HuH-7.5 (cell line): ENCODE results near the gene STARD7.
"Not testable (repeated sequence)": the region's sequence is repeated elsewhere in the genome, so short reads cannot be mapped to it uniquely, and the experiment has no call there.

ENCODE experiments used
- DNase-seq: peaks from one replicate; pipeline ENCODE4 v3.0.0; 2011; ENCODE audit warnings: low spot score

Gene STARD7

GRCh38 chr2:96233880-96234316 is 25.3 kb upstream of the STARD7 start:
- no peak for DNase-seq

DNA sequence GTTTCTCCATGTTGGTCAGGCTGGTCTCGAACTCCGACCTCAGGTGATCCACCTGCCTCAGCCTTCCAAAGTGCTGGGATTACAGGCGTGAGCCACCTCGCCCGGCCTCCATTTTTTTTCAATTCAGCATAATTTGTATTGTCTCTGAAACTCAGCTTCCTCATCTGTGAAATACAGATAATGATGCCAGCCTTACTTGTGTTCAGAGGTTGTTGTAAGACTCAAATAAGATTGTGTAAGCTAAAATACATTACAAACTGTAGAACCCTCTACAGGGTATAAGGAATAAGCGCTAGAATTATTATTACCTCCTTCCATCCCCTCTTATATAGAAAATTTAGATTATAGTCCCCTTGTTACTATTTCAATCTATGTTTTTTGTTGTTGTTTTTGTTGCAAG is 24.8 kb upstream of the STARD7 start:
- no peak for DNase-seq

DNA sequence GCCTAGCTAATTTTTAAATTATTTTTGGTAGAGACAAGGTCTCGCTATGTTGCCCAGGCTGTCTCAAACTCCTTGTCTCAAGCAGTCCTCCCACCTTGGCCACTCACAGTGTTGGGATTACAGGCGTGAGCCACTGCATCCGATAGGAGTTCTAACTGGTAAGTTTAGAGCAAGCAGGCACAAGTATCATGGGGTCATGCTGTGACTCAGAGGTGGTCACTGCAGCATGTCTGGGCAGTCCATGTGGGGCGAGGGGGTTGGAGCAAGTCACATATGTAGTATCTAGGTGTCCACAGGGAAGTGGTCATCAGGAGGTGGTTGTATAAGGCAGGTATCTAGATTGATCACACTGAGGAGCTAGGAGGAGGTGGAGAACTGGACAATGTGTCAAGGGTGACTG is 22.7 kb upstream of the STARD7 start:
- no peak for DNase-seq

DNA sequence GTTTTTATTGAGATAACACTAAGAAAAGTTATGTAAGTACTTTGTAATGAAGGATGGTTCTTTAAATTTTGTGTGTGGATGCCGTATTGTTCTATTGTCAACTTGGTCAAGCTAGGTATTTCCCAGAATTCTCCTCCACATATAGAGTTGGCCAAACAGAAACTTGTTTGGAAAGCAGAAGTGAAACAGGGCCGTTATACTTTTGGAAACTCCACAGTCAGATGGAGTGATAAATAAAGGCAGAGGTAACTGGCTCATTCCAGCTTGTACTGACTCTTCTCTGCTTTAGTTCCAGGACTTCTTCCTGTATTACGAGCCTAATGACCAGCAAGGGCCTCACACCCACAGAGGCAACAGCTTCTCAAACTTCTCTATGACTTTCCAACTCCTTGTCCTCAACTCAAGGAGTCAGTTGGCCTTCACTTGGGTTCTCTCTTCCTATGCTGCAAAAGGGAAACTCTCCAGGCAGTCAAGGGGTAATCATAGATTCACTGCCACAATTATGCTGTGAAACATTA is 16.4 kb upstream of the STARD7 start:
- DNase-seq: no peak

DNA sequence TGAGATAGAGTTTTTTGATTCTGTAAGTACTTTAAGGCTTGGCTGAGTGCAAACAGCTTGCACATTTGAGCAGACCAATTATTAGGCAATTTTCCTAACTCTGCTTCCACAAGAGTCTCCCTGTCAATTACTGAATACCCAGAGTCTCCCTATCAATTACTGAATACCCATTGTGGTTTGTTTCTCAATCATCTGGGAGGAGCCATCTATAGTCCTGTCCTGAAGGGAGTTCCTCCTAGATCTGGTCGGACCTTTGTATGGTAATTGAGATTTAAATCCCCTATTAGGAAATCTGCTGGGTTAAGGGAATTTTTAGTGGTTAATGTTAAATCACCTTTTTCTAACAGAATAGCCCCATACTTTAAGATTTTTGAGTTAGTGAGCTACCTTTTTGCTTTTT is 12.5 kb upstream of the STARD7 start:
- not testable (repeated sequence) for DNase-seq

DNA sequence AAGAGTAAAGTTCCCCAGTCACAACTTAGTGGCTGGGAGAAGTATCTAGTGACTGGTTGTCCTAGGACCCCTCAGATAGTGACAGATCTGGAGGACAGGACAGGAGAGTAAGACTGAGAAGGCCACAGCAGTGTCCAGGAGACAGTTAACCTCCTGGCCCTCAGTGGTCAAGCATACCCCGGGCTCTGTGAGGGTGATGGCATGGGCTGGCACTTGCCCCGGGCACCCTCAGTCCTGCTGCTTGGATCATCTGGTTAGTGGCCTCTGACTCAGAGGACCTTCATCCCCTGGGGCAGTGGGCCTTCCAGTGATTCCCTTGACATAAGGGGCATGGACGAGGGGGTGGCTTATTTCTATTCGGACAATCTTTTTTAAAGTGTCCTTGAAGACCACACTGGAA is 11.3 kb upstream of the STARD7 start:
- not testable (repeated sequence) for DNase-seq

DNA sequence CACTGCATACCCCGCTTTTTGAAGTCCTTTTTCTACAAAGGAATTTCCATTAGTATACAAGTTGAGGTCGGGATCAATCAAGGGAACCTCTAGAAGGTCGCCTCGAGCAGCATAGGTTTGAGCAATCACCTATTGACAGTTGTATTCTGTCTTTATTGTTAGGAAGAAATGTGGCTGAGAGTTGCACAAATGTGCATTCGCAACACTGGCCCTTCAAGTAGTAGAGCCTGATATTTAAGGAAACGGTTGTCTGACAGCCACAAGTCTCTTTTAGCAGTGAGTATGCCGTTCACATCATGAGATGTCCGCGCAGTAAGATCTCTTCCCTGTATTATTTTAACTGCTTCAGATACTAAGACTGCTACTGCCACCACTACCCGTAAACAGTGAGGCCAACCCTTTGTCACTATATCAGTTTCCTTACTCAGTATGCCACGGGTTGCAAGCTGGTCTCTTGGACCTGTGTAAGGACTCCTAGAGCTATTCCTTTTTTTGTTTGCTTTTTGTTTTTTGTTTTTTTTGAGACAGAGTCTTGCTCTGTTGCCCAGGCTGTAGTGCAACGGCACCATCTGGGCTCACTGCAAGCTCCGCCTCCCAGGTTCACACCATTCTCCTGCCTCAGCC is 10.0 kb upstream of the STARD7 start:
- DNase-seq: no peak

DNA sequence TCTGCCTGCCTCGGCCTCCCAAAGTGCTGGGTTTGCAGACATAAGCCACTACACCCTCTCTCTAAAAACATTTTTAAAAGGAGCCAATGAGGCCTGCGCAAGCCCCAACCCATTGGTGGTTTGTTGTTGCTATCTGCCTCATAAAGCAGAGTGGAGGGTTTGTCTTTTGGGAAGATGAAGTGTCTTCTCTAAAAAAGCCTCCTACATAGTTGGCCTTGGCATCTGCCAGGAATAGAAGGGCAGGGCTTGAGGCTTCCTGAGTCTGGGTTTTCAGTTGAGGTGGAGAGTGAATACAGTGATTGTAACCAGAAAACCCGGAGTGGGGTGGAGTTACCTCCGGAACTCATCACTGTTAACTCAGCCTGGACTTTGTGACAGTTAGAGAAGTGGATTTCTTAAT is 5.9 kb upstream of the STARD7 start:
- no peak for DNase-seq

- no peak for DNase-seq
These were observed 4.8 kb upstream of the STARD7 start for GRCh38 chr2:96213379-96213778.

- no peak for DNase-seq
These were observed 3.7 kb upstream of the STARD7 start for GRCh38 chr2:96212339-96212738.

GRCh38 chr2:96209729-96210085 is 1.1 kb upstream of the STARD7 start:
- no peak for DNase-seq

DNA sequence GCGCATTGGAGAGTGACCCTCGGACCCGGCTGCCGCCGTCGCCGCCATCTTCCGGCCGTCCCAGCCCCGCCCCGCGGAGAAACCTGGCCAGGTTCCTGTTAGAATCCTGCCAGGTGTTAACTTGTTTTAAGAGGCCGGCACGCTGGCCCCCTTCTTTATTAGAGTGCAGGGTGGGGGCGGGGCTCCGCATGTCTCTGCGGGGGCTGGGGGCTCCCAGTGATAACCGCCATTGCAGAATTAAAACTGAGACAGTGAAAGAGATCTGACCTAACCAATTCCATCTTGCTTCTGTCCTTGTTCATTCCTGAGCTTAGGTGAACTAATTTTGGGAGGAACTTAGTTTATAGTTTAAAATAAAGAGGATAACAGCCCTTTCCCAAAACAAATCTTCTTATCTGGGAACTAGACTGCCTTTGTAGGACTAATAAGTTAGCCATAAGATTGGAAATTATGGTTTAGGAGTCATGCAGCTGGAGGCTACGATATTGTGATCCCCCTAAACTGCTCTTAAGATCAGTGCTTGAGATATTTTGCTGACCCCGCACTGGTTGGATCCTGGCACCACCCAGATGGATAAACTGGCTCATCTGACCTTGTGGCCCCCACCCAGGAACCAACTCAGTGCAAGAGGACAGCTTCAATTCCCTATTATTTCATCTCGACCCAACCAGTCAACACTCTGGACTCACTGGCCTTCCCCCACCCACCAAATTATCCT is 543 bp upstream of the STARD7 start:
- DNase-seq: no peak

DNA sequence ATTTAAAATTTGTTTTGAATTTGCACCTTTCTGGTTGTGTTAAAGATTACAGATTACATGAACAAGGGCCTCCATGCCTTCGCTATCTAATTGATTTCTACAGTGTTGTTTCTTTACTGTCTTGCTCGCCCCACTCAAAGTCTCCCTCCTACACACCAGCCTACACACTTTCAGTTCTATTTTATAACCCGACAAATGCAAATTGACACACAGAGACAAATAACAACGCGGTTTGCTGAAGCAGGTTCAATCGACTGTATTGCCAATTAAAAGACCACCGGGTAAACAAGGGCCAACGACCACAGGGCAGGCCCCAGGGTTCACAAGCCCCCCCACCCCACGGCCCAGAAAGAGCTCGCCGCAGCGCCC is 869 bp downstream of the STARD7 start:
- DNase-seq: no peak

DNA sequence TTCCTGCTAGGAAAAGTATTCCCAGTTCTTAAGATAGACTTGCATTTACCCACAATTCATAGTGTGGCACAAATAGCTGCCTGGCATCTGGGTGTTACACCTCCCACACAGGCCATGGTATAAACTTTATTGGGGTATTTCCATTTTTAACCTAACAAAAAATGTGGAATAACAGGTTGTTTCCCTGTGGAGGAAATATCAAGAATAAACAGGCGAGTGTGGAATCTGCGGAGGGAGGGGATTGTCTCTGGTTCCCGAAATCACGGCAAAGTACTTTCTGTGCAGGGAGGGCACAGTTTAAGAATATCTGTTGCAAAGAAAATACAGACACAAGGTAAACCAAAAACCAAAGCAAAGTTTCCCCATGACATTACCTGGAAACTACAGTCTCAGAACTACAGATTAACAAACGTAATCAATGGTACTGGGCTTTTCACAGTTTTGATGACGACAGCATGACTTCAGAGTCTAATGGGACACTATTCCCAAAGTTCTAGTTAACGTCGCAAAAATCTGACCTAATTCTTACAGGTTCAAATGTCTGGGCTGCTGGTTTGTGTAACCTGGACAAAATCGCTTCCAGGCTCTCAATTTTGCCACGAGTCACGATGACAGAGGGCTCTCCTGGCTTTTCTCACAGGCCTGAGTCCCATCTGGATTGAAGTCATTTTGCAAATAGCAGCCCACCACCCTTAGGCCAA is 1.4 kb downstream of the STARD7 start:
- no peak for DNase-seq

GRCh38 chr2:96205888-96206287 is 2.7 kb downstream of the STARD7 start:
- no peak for DNase-seq

GRCh38 chr2:96204836-96205624 is 3.6 kb downstream of the STARD7 start:
- no peak for DNase-seq

- DNase-seq: no peak
These were observed 5.2 kb downstream of the STARD7 start for GRCh38 chr2:96203130-96204028.

DNA sequence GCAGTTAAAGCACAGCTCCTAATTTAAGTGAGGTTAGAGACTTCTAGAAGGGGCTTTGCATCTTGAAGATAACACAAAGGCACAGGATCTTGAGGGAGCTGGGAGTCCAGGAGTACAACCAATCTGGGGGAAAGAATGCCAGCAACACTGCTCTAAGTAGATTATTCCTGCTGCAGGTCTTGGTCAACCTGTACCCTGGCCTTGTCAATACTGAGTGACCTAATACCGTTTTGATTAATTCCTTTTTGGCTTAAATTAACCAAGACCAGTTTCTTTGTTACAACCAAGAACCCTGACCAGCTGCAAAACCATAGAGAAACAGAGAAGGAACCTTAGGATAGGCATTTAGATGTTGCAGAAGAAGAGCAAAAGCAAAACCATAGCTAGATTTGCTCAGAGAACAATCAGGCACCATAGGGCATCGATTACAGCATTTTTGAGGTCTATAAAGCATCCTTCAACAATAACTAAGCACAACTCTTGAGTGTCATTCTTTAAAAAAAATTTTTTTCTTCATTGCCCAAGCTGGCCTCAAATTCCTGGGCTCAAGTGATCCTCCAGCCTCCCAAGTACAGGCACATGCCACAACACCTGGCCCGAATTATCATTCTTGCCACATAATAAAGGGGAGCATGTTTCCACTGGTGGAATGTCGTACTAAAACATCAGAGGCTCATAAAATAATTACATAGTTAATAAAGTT is 6.3 kb downstream of the STARD7 start:
- DNase-seq: no peak

DNA sequence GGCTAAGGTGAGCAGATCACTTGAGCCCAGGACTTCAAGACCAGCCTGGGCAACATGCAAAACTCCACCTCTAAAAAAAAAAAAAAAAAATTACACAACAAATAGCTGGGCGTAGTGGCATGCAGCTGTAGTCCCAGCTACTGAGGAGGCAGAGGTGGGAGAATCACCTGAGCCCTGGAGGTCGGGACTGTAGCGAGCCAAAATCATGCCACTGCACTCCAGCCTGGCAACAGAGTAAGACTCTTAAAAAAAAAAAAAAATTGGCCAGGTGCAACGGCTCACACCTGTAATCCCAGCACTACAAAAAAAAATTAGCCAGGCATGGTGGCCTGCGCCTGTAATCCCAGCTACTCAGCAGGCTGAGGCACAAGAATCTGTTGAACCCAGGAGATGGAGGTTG is 7.3 kb downstream of the STARD7 start:
- no peak for DNase-seq

- no peak for DNase-seq
These were observed 9.7 kb downstream of the STARD7 start for GRCh38 chr2:96198921-96199320.
